Measurements from ENCODE around the gene RWDD3.

DNA sequence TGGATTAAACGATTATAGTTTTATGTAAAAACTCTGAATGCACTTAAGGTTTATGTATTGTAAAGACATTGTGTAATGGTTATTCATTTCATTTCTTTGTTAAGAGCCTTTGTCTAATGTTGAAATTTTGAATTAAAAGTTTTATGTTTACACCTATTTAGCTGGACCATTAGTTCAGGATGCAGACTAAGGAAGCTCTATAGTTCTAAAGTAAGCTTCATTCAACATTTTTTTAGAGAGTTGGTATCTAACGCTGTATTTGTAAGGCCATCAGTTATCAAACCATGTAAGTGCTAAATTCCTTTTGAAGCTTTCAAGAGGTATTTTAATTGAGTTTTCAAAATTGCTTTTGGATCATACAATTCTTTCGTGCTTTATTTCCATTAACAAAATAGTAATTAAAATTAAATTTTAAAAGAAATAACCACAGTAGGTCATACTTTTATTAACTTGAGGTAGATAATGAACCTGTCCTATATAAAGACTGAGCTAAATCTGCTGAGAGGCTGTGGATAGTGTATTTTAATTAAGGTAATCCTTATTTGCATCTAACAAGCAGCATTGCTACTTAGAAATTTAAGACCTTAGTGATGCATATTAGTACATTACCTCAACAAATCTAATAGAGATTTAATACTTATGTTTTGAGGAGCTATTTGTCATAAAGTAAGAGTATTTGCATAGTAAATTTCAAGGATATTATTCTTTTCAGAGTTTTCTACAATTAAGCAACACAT, 47.9 kb downstream of the RWDD3 start:
- TF ChIP-seq CTCF (IDR thresholded peaks at IDR 0.05; ENCODE audit: insufficient read depth, low read length, poor library complexity, severe bottlenecking) (no peak), EZH2phosphoT487 (conservative IDR thresholded peaks at IDR 0.05; ENCODE audit: low read length) (no peak)

Data from SU-DHL-6 (cell line).